Renal cortex interstitium (tissue), 11 donors: ENCODE measurements around the gene ADGRD2. TPM values are rescaled to one million over a fixed set of nuclear protein-coding genes. Genes with fewer than 3 reads are reported as not detected.

Experiments
- DNase-seq, 11 donors: peaks; one replicate each; pipeline ENCODE4 v3.0.0-alpha.2; 2013; ENCODE audit warnings: low read depth in 9 of 11, low spot score in 4 of 11; ENCODE audit errors: extremely low read depth in 1 of 11
- polyA plus RNA-seq, 3 donors: library from polyadenylated mRNA; unstranded; fragments of 120-200 nt; gene quantifications; one replicate each; pipeline ENCODE4 v1.2.1, GENCODE V29; 2013; ENCODE audit not compliant: insufficient read length in 3 of 3

ADGRD2 gene
- polyA plus RNA-seq, 3 donors: 0.16 to 0.17 TPM; not detected in 1

- no peak for DNase-seq
Measured at GRCh38 chr9:124453586-124454191, 3.4 kb downstream of the ADGRD2 start.

GRCh38 chr9:124454296-124454695 lies 4.0 kb downstream of the ADGRD2 start:
- DNase-seq: no peak

- no peak for DNase-seq
Measured at GRCh38 chr9:124454791-124455443, 4.7 kb downstream of the ADGRD2 start.

- DNase-seq: no peak
Measured at GRCh38 chr9:124455820-124456219, 5.6 kb downstream of the ADGRD2 start.

- DNase-seq: no peak
Measured at GRCh38 chr9:124456341-124457078, 6.3 kb downstream of the ADGRD2 start.

GRCh38 chr9:124457079-124457886 lies 7.0 kb downstream of the ADGRD2 start:
- no peak for DNase-seq

GRCh38 chr9:124457887-124458431 lies 7.7 kb downstream of the ADGRD2 start:
- DNase-seq: no peak

- DNase-seq: no peak
Measured at GRCh38 chr9:124458441-124458840, 8.2 kb downstream of the ADGRD2 start.

GRCh38 chr9:124462739-124463138 lies 12.5 kb downstream of the ADGRD2 start:
- DNase-seq: no peak

GRCh38 chr9:124465736-124466135 lies 15.5 kb downstream of the ADGRD2 start:
- DNase-seq: no peak

- DNase-seq: no peak
Measured at GRCh38 chr9:124467410-124468060, 17.3 kb downstream of the ADGRD2 start.

- DNase-seq: no peak
Measured at GRCh38 chr9:124468061-124468740, 17.9 kb downstream of the ADGRD2 start.

- no peak for DNase-seq
Measured at GRCh38 chr9:124469011-124469832, 19.0 kb downstream of the ADGRD2 start.

GRCh38 chr9:124470306-124470705 lies 20.1 kb downstream of the ADGRD2 start:
- DNase-seq: no peak

- no peak for DNase-seq
Measured at GRCh38 chr9:124470726-124471125, 20.5 kb downstream of the ADGRD2 start.

- no peak for DNase-seq
Measured at GRCh38 chr9:124471761-124472160, 21.5 kb downstream of the ADGRD2 start.

- no peak for DNase-seq
Measured at GRCh38 chr9:124472770-124473169, 22.5 kb downstream of the ADGRD2 start.
